DOHH2 (cell line): ENCODE results near the gene ESYT2.

Experiments
- H3F3A ChIP-seq: fragments of 200-600 bp; sonication (generic), shearing (Covaris generic); 2 replicates; pipeline ENCODE4 v1.6.0; 2016; ENCODE audit warnings: antibody characterized with exemption, mild to moderate bottlenecking; ENCODE audit not compliant: control insufficient read depth, insufficient read depth
- H3K27ac ChIP-seq: fragments of 200-600 bp; sonication (generic); 2 replicates; pipeline ENCODE4 v1.5.1; 2014; ENCODE audit warnings: low read depth, mild to moderate bottlenecking, low read length, moderate library complexity
- H3K27me3 ChIP-seq: fragments of 200-600 bp; sonication (generic); 2 replicates; pipeline ENCODE4 v1.6.1; 2014; ENCODE audit warnings: mild to moderate bottlenecking, low read length, mixed read lengths; ENCODE audit not compliant: control insufficient read depth
- H3K36me3 ChIP-seq: fragments of 200-600 bp; sonication (generic); 2 replicates; pipeline ENCODE4 v1.6.1; 2014; ENCODE audit warnings: mild to moderate bottlenecking, low read length, moderate library complexity, mixed read lengths; ENCODE audit not compliant: control insufficient read depth
- H3K4me1 ChIP-seq: fragments of 200-600 bp; sonication (generic); 2 replicates; pipeline ENCODE4 v1.6.1; 2014; ENCODE audit warnings: mild to moderate bottlenecking, low read length, mixed read lengths; ENCODE audit not compliant: control insufficient read depth
- H3K4me2 ChIP-seq: fragments of 200-600 bp; sonication (generic); 2 replicates; pipeline ENCODE4 v1.6.0; 2014; ENCODE audit warnings: mild to moderate bottlenecking, low read length, moderate library complexity
- H3K4me3 ChIP-seq: fragments of 200-600 bp; sonication (generic); 2 replicates; pipeline ENCODE4 v1.5.1; 2014; ENCODE audit warnings: mild to moderate bottlenecking, low read length, mixed read lengths
- H3K79me2 ChIP-seq: fragments of 200-600 bp; sonication (generic); 2 replicates; pipeline ENCODE4 v1.6.1; 2014; ENCODE audit warnings: mild to moderate bottlenecking, low read length, mixed read lengths; ENCODE audit not compliant: control insufficient read depth
- H3K9me2 ChIP-seq: fragments of 200-600 bp; sonication (generic); replicated peaks from 2 replicates; pipeline ENCODE4 v1.6.1; 2014; ENCODE audit warnings: mild to moderate bottlenecking, low read length, mixed read lengths; ENCODE audit not compliant: control insufficient read depth
- H3K9me3 ChIP-seq: fragments of 200-600 bp; sonication (generic); 2 replicates; pipeline ENCODE4 v1.6.1; 2014; ENCODE audit warnings: antibody characterized with exemption, low read length, mixed read lengths; ENCODE audit not compliant: control insufficient read depth, insufficient read depth
- H4K20me1 ChIP-seq: fragments of 200-600 bp; sonication (generic); 2 replicates; pipeline ENCODE4 v1.6.0; 2014; ENCODE audit warnings: low read depth, mild to moderate bottlenecking, antibody characterized with exemption, low read length, moderate library complexity; ENCODE audit not compliant: control insufficient read depth, insufficient read depth
- CTCF ChIP-seq: fragments of 200-600 bp; sonication (generic); IDR thresholded peaks from one replicate; pipeline ENCODE4 v1.5.1; 2014; ENCODE audit warnings: antibody characterized with exemption, mild to moderate bottlenecking, low read depth, low read length; ENCODE audit not compliant: poor library complexity, severe bottlenecking
- EZH2phosphoT487 ChIP-seq: fragments of 200-600 bp; sonication (generic); IDR thresholded peaks from 2 replicates; pipeline ENCODE4 v1.6.1; 2017; ENCODE audit warnings: borderline replicate concordance, mild to moderate bottlenecking, antibody characterized with exemption, low read length, moderate library complexity, mixed read lengths

The ESYT2 gene

GRCh38 chr7:158684329-158684728, 145.0 kb downstream of the ESYT2 start:
- Histone ChIP-seq H3K4me1 (no peaks in the 10 kb centered on the region), H3K27me3 (no peaks in the 10 kb centered on the region), H3K4me3 (no peak overlapping the region), H3K79me2 (no peaks in the 10 kb centered on the region), H4K20me1 (no peaks in the 10 kb centered on the region), H3K9me2 (no peaks in the 10 kb centered on the region), H3K4me2 (no peak overlapping the region), H3K36me3 (peaks cover 96% of the 10 kb centered on the region), H3F3A (no peaks in the 10 kb centered on the region), H3K27ac (no peak overlapping the region), H3K9me3 (no peaks in the 10 kb centered on the region)
- no peak for TF ChIP-seq CTCF

GRCh38 chr7:158683541-158683940, 145.8 kb downstream of the ESYT2 start:
- Histone ChIP-seq H3K4me1 (no peaks in the 10 kb centered on the region), H3F3A (no peaks in the 10 kb centered on the region), H3K4me2 (no peak overlapping the region), H3K79me2 (0 out of 2 replicates have a peak, but pooled peaks cover 3% of the 10 kb centered on the region), H3K9me3 (no peaks in the 10 kb centered on the region), H4K20me1 (no peaks in the 10 kb centered on the region), H3K27me3 (no peaks in the 10 kb centered on the region), H3K36me3 (peaks cover 97% of the 10 kb centered on the region), H3K9me2 (no peaks in the 10 kb centered on the region), H3K27ac (no peak overlapping the region), H3K4me3 (no peak overlapping the region)
- TF ChIP-seq EZH2phosphoT487 (no peak), CTCF (no peak)

- peaks cover 96% of the 10 kb centered on the region for H3K36me3 ChIP-seq
- H3K27me3 ChIP-seq, result no peaks in the 10 kb centered on the region
- no peaks in the 10 kb centered on the region for H3K9me3 ChIP-seq
- no peak overlapping the region for H3K4me2 ChIP-seq
- H4K20me1 ChIP-seq, result no peaks in the 10 kb centered on the region
- no peaks in the 10 kb centered on the region for H3K9me2 ChIP-seq
- no peaks in the 10 kb centered on the region for H3K4me1 ChIP-seq
- H3K4me3 ChIP-seq, result no peak overlapping the region
- H3F3A ChIP-seq, result no peaks in the 10 kb centered on the region
- H3K79me2 ChIP-seq, result 0 out of 2 replicates have a peak, but pooled peaks cover 3% of the 10 kb centered on the region
- H3K27ac ChIP-seq, result no peak overlapping the region
- TF ChIP-seq CTCF (no peak), EZH2phosphoT487 (no peak)
Observed at GRCh38 chr7:158682456-158682855, 146.9 kb downstream of the ESYT2 start.
